GM18511 (cell line): Measurements from ENCODE around the gene FBXO41.

ENCODE experiments used
- ATAC-seq: cut with Tn5 transposase; IDR thresholded peaks from one replicate; pipeline ENCODE4 v1.9.1; 2021; ENCODE audit warnings: mild to moderate bottlenecking, moderate library complexity; ENCODE audit not compliant: unreplicated experiment

FBXO41 gene

GRCh38 chr2:73249636-73250035 lies 34.6 kb downstream of the FBXO41 start:
- ATAC-seq: no peak

DNA sequence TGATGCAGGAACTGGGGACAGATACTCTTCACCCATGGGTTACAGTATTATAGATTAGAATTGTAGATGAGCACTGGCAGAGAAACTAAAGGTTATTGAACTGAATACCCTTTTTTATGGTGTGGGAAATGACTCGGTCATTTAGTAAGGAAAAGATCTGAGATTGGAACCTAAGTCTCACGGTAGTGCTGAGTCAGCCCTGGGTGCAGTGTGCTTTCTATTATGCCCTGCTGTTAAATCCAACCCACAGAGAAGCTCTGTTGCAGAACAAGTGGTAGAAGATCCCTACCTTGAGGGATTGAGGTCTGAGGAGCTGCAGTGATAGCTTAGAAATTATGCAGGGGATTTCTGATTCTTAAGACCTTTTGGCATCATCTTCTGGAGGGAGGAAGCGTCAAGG lies 37.4 kb downstream of the FBXO41 start:
- ATAC-seq: no peak

- ATAC-seq: no peak
Observed at GRCh38 chr2:73244580-73244979, 39.7 kb downstream of the FBXO41 start.

GRCh38 chr2:73243884-73244570 lies 40.3 kb downstream of the FBXO41 start:
- ATAC-seq: no peak

GRCh38 chr2:73239776-73240175 lies 44.5 kb downstream of the FBXO41 start:
- no peak for ATAC-seq

DNA sequence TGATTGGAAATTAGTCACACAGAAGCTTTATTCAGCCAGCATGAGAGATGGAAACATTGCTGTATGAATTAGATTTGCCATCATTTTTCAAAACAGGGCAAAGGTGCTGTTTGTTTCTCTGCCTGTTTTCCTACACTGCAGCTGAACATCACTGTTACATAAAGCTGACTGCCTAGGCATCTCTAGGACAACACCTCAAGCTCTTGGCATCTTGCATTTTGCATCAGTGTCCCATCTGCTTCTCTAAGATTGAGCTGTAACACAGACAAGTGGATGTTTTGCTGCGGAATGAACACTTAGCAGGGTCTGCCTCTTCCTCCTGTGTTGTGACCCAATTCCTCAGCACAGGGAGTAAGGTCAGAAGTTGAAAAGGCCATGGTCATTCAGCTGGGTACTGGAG lies 45.3 kb downstream of the FBXO41 start:
- ATAC-seq: no peak

- no peak for ATAC-seq
Observed at GRCh38 chr2:73238149-73238548, 46.1 kb downstream of the FBXO41 start.

DNA sequence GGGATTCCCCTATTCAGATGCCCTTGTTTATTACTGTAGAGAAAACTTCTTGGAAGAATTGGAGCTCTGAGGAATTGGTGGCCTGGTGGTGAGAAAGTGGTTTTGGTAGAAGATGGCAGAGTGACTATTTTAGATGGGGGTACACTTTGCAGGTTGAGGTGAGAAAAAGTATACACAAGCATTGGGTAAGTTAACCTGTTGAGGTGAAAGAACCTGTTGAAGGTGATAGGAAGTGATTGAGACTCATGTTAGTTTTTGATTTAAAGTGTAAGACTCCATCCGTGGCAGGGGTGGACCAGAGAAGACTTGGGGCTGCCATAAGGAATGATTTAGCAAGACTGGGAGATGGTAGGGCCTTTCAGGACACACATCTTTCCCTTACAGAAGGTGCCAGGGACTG lies 47.1 kb downstream of the FBXO41 start:
- no peak for ATAC-seq

DNA sequence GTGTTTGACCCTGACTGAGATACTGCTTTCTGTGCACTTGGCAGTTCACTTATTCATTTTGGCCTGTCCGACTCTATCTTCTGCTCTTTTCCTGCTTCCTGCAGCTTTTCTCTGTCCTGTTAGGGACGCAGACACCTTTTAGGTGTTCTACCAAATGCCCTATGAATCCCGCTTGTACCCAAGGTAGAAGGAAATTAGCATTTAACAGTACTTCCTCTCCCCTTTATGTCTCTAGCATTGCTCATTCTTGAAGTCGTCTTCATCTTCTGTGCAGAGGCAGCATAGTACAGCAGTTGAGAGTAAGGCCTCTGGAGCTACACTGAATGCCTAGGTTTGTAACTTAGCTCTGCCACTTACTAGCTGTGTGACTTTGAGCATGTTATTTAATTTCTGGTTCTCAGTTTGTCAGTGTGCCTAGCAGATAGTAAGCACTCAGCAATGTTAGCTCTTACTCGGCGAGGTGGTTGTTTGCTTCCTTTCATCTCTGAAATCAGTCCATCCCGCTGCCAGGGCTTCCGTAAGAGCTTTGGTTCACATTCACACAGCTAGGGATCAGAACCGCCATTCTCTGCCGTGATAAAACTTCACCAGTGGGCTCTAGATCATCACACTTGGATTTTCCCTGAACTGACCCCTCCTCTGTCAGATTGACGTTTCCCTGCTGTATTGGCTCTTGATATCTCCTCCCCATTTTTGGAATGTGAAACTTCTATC lies 48.8 kb downstream of the FBXO41 start:
- ATAC-seq: no peak

DNA sequence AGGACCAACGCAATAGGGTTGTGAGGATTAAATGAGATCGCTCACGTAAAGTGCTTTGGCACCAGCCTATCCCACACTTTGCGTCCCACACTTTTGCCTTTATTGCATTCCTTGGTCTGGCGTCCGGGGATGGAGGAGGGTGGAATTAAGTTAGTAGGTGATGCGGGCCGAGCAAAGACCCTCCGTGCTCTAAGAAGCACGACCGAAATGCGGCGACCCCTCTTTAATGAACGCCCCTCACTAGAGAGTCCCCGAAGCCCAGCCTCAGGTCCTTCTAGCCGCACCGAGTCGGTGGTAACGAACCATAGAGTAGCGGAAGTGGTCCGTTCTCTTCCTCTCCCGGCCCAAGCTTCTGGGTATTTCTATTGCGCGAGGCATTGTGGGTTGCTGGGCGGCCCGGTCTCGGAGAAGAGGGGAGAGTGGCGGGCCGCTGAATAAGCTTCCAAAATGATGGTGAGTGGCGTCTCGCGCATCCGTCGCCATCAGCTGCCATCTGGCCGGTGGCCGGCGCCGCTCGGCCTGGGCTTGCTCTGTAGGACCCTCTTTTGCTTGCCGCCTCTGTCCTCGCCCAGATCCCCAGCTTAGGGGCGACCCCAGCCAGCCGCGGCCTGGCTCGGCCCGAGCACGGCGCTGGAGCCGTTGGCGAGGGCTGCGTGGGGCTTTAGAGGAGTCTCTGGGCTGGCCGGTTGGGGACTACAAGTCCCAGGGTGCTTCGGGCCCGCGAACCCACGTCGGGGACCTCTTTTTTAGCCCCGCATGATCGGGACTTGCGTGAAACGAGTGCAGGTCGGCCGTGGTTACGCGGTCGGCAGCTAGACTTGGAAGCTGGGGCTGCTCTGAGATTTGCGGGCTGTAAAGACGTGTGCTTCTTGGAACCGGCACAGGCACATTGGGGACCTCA lies 50.1 kb downstream of the FBXO41 start, which contains the start of gene CCT7:
CCT7 (plus strand) TSS at position 377 of the 901 bp plus-strand sequence; CDS start at position 448, 71 bp downstream.
- ATAC-seq: peak; percentile 64

DNA sequence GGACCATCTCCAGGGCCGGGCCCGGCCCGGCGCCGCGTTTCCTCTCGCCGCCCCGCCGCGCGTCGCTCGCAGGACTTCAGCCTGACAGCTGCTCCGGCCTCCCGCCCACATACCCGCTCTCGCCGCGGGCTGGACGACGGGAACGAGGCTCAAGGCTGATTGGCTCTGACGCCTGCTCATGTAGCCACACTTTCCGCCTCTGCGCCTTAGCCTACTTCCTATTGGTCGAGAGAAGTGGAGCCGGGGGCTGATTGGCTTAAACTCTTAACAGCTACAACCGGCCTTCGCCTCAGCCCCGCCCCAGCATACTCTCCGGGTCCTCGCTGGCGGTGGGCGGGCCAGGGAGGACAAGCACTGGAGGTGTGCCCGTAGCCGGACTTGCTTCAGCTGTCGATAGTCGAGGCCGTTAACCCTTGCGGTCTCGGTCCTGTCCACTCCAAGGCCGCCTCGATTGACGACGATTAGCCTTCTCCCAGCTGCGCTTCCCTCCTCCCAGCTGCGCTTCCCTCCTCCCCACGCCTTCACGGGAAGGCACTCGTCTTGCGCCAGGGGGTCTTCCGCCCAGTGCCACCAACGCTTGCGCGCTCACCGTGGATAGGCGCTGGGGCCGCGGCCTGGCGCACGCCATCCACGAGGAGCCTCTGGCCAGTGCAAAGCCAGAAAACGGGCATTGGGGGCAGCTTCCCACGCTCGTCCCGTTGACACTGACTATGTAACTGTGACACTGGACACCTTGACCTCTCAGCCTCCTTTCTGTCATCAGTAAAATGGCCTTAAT lies 50.9 kb downstream of the FBXO41 start, which contains the start of gene PRADC1:
PRADC1 (minus strand) TSS at position 86 of the 778 bp plus-strand sequence; CDS start at position 7, 79 bp downstream.
- peak; percentile 91 for ATAC-seq

- peak; percentile 13 for ATAC-seq
Observed at GRCh38 chr2:73232403-73233153, 51.7 kb downstream of the FBXO41 start.

DNA sequence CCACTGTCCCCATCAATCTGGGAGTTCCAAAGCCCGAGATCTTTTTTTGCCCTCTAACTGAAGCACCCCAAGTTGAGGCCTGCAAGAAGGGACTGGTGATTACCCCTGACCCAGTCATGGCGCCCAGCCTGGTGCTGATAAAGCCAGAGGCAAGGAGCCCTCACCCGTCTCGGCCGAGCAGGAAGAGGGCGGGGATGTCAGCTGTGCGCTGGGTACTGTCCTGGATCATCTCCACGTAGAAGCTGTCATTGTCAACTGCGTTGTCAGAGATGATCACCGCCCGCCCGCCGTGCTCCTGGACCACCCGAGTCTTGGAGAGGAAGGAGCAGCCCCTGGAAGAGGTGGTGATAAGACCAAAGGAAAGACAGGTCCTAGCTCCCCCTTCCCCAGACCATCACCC lies 55.6 kb downstream of the FBXO41 start:
- ATAC-seq: no peak

DNA sequence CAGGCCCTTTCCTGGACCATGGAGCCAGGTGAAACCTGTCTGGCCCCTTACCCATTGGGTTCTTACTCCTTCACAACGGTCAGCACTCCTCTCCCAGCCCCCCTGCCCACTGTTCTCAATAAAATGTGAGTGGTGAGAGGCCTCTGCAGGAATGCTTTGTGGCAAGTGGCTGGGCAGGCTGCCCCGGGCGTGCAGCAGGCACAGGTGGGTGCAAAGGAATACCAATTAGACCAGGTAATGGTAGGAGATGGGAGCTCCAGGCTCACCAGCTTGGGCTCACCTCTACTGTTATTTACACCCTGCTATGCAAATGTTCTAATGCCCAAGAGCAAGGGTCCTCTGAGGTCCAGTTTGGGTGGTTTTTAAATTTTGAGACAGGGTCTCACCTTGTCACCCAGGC lies 57.2 kb downstream of the FBXO41 start:
- no peak for ATAC-seq

DNA sequence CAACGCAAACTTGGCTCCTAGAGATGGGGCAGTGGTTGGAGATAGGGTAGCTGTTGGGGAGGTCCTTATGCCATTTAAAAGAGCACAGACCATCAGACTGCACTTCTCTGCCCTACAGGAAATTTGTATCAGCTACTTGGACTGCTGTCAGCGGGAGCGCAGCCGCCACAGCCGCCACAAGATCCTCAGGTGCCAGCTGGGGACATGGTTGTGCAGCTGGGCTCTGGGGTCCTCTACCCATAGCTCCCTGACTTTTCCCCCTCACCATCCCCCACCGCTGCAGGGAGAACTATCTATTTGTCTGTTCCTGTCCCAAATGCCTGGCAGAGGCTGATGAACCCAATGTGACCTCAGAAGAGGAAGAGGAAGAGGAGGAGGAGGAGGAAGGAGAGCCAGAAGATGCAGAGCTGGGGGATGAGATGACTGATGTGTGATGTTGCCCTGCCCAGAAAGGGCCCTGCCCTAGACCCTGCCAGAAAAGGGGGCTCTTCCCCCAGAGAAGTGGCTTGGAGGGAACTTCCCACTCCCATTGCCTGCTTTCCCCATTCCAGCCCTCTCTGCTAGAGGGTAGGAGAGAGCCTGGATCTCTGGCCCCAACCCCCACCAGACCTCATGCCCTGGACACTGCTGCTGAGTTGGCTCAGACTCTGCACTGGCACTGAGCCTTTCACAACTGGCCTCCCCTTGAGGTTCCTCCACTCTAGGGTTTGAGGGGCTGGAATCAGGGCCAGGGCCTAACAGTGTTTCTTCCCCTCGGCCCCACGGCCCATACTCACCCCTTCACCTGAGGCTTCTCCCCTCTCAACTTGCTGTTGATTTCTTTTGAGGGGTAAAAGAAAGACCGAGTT lies 58.5 kb downstream of the FBXO41 start:
- no peak for ATAC-seq

- ATAC-seq: no peak
Observed at GRCh38 chr2:73223821-73224220, 60.5 kb downstream of the FBXO41 start.

DNA sequence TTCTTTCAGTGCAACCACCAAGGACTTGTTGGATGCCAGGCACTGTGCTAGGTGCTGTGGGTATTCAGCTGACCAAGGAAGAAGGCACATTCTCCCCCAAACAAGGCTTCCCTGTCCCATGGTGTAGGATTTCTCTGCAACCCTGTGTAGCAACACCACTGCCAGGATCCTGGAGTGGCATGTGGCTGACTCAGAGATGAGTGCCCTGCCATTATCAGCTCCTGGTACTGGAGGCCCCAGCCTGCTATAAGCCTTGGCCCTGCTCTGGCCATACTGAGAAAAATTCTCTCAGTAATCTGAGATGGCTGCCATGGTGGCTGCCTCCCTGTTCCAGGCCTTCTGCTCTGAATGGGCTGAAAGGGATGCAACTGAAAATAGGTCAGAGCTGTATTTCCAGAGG lies 66.0 kb downstream of the FBXO41 start:
- ATAC-seq: no peak

GRCh38 chr2:73217826-73218225 lies 66.5 kb downstream of the FBXO41 start:
- no peak for ATAC-seq

DNA sequence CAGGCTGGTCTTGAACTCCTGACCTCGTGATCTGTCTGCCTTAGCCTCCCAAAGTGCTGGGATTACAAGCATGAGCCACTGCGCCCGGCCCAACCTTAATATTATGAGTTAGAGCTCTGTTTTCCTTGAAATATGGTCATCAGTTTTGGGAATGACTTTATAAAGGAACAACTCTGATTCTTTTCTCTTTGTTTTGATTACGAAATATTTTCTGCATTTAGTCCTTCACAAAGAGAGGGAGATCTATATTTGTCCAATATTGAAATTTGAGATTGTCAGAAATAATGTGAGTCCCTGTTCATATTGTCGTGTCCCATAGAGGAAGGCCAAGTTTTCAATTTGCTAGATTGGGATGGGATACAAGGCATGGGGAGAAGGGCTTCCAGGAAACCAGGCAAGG lies 67.1 kb downstream of the FBXO41 start:
- ATAC-seq: no peak
